ENCODE measurements around the gene SCYGR8.

DNA sequence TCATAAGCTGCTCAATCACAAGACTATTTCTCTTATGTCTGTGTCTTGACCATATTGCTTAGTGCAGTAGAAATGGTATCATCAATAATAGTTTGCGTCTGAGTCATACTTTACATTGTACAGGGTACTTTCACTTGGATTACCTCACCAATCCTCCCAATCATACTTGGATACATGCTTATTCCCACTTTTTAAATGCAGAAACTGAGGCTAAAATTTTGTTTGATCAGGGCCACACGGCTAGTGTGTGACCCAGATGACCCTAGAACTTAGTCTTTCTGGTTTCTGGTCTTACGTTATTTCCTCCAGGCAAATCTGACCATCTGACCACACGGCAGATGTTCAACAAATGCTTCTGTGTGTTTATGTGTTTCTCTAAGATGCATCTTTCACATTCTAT is 44.1 kb downstream of the SCYGR8 start:
- TF ChIP-seq POLR2AphosphoS5 (IDR thresholded peaks at IDR 0.05; ENCODE audit: borderline replicate concordance, low read depth, low read length) (no peak), EZH2 (IDR thresholded peaks at IDR 0.05) (no peak), FOXP2 (optimal IDR thresholded peaks at IDR 0.05; ENCODE audit: control extremely low read depth, extremely low read length, insufficient read depth) (no peak)
